SK-N-SH (cell line): ENCODE measurements around the gene ALKBH8.

Source experiments
- ELF1 ChIP-seq: IDR thresholded peaks from 2 replicates; pipeline ENCODE4 v1.4.0; 2012
- EP300 ChIP-seq, 2 experiments: IDR thresholded peaks; 2 replicates each; pipeline versions ENCODE4 v1.4.0 to v1.6.1; 2012; ENCODE audit warnings: borderline replicate concordance in 1 of 2, low read depth in 1 of 2, low read length in 1 of 2
- SMC3 ChIP-seq: IDR thresholded peaks from 2 replicates; pipeline ENCODE4 v1.6.1; 2012; ENCODE audit warnings: low read depth, low read length, improper control_type of control experiment
- TF ChIP-seq, protein P1 (sequence below): fragments of 200-600 bp; sonication (generic); IDR thresholded peaks from 2 replicates; pipeline ENCODE4 v1.6.1; 2017; ENCODE audit warnings: antibody characterized with exemption, mild to moderate bottlenecking, moderate library complexity
- TF ChIP-seq, protein P2 (sequence below): IDR thresholded peaks from 2 replicates; pipeline ENCODE4 v1.4.0; 2012; ENCODE audit warnings: low read depth

DNA sequence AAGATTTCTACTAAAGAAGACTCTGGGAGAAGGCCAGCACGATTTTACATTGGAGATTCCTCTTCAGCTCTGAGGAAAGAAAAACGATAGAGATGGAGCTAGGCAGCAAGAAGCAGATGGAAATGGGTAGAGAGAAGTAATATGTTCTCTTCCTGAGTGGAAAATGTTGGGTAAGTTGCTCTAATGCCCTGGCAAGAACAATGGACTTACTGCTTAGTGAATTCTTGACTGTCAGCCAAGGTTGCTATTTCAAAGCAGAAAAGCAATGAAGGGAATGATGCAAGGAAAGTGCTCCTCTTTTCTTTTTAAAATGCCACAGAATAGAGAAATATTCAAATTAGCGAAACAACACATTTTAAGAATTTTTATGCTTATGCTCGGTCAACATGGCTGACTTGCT, 69.5 kb downstream of the ALKBH8 start:
- TF ChIP-seq, protein P1, sequence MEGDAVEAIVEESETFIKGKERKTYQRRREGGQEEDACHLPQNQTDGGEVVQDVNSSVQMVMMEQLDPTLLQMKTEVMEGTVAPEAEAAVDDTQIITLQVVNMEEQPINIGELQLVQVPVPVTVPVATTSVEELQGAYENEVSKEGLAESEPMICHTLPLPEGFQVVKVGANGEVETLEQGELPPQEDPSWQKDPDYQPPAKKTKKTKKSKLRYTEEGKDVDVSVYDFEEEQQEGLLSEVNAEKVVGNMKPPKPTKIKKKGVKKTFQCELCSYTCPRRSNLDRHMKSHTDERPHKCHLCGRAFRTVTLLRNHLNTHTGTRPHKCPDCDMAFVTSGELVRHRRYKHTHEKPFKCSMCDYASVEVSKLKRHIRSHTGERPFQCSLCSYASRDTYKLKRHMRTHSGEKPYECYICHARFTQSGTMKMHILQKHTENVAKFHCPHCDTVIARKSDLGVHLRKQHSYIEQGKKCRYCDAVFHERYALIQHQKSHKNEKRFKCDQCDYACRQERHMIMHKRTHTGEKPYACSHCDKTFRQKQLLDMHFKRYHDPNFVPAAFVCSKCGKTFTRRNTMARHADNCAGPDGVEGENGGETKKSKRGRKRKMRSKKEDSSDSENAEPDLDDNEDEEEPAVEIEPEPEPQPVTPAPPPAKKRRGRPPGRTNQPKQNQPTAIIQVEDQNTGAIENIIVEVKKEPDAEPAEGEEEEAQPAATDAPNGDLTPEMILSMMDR, result no peak
- TF ChIP-seq EP300 (IDR thresholded peaks at IDR 0.05; ENCODE audit: borderline replicate concordance in 1 of 2, low read depth in 1 of 2, low read length in 1 of 2), result no peak
- no peak for TF ChIP-seq ELF1
- TF ChIP-seq SMC3, result no peak
- TF ChIP-seq, protein P2, sequence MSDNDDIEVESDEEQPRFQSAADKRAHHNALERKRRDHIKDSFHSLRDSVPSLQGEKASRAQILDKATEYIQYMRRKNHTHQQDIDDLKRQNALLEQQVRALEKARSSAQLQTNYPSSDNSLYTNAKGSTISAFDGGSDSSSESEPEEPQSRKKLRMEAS, result no peak
